Activated CD4-positive, CD25-positive, alpha-beta regulatory T cell treated with anti-CD3 and anti-CD28 coated beads, Interleukin-2, amount 50 U/mL, for 72 hours (primary cell): Measurements from ENCODE around the gene AUTS2.

Experiments used
- DNase-seq: peaks from one replicate; pipeline ENCODE4 v3.0.0; 2021

AUTS2 gene

DNA sequence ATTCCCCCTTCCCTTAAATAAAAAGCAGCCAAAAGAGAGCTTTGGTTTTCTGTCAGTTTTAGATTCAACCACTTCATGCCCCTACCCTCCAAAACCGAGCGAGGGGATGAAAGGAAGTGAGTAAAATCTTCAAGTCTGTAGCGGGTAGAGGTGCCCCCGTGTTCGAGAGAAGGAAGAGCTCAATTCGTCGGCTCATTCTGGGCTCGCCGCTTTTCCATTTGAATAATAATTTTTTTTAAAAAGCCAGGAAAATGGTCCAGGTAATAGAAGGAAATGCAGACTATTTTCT, 1097.5 kb downstream of the AUTS2 start:
- no peak for DNase-seq

DNA sequence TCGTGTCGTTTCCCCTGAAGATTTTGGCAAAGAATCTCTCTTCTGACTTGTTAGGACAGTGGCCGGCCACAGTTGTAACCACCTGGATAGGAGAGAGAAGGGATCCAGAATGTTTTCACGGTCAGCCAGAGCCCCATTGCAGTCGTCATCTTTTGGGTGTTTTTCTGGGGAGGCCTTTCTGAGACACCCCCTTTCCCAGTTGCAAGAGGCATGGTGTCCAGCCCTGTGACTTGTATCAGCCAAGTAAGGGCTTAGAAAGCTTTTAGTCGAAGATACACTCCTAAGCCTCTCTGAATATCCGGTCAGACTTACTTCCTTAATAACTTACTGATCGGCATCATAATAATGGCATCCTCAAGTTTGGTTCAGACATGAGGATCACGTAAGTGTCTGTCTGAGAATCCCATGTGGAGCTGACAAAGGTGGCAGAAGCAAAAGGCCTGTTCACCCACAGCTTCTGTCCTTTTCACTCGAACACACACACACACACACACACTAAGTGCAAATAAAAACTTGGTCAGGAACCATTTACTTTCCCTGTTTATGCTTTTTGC, 1098.0 kb downstream of the AUTS2 start:
- no peak for DNase-seq

- DNase-seq = no peak
These were observed 1100.1 kb downstream of the AUTS2 start for GRCh38 chr7:70698219-70698832.

DNA sequence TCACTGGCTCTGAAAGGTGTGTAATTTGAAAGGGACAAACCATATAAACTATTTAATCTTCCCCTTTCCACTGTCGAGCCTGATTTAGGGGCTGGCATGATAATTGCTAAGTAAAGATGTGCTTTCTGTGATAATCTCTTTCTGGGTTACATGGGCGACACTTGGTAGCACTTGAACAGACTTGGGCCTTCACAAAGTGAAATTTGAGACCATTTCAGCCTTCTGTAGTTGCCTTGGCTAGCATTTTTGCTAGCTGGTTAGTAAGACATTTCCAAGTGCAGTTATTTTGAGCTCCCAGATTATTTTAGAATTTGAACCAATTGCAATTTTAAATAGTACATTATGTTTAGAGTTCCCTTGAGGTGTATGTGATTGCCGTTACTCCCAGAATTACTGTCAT, 1101.0 kb downstream of the AUTS2 start:
- DNase-seq = no peak

DNA sequence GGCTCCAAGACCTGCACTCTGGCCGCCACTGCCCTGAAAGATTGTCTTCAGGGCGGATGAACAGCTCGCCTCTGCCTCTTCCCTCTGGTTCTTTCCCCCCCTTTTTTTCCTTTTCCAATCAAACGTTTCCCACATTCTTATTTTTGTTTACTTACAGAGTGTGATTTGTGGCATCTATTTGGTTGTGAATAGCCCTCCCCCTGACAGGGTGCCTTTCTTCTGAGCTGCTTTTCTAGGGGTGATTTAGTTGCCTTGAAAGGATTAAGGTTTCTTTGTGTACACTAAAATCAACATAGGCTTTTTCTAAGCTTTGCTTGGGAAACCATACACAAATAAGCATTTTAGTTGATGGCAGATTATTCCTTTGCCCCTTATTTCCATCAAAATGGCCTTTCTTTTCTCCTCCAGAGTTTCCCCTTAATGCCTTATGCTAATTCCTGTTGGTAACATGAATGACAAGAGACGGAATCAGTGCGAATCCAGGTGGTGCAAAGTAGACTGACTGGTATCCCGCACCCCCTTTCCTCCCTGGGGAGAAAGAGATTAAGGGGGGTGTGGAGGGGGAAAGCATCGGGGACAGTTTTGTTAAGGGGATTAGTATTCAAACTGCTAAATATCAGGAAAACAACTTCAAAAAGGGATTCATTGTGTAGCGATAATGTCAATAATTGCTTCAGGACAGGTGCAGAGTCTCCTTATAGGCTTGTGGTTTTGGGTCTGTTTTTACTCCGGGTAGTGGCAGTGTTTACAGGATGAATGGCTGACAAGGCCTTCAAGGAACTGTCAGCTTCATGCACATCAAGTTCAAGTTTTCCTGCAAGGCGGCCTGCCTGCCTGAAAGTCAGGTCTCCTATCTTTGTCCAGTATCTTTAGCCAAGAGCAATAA, 1102.0 kb downstream of the AUTS2 start:
- no peak for DNase-seq

- no peak for DNase-seq
These were observed 1102.7 kb downstream of the AUTS2 start for GRCh38 chr7:70700941-70701425.

DNA sequence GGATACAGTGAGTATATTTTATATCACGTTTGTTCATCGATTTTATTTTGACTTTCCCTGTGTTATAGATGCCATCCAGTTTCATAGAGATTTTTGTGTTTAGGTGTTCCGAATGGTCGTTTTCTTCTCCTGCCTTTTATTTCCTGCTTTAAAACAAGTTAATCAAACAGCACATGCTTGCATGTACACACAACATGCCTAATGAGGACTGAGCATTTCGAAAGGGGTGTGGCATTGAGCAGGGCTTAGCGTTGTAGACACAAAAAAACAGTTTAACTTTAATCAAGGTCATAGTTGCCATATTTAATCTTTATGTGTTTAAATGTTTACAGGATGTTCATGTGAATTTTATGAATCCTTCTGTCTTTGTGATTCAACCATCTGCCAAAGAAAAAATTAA, 1103.2 kb downstream of the AUTS2 start:
- no peak for DNase-seq

GRCh38 chr7:70701991-70702390, 1103.7 kb downstream of the AUTS2 start:
- DNase-seq = no peak

- DNase-seq = no peak
These were observed 1105.5 kb downstream of the AUTS2 start for GRCh38 chr7:70703785-70704184.

DNA sequence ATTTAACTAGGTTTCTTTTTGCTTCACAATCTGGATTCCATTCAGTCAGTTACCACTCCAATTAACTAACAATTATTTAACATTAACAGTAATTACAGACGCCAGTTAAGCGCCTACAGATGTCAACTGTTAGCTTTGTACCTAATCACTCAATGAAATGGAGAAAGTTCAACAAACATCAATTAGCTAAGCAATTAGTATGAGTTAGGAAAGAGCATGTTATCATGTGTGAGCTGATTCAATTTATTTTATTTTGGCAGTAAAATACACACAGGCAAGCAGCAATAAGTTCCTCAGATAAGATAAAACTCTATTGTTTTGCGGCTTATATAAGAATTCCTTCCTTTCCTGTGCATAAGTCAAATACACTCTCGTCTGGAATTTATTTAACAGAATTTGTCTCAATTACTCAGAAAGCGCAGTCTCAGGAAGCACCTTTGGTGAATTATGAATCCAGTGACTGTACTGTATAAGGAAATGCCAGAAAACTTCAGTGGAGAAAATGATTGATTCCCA, 1106.6 kb downstream of the AUTS2 start:
- DNase-seq = no peak

GRCh38 chr7:70706204-70706603, 1107.9 kb downstream of the AUTS2 start:
- DNase-seq = no peak

DNA sequence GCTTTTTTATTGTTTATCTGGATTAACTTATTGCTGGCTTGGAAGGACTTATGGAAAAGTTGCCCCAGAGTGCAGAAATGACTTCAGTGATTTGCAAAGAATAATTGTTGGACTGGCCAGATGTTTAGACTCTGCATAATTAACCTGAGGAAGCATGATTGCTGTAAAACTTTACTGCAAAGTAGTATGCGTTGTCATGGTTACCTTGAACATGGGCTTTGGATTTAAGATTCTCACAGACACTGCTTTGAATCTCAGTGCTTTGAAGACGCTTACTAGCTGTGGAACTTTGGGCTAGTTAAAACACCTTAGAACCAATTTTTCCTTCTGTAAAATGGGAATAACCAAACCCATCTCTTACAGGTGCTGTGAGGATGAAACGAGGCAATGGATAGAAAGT, 1108.4 kb downstream of the AUTS2 start:
- no peak for DNase-seq

DNA sequence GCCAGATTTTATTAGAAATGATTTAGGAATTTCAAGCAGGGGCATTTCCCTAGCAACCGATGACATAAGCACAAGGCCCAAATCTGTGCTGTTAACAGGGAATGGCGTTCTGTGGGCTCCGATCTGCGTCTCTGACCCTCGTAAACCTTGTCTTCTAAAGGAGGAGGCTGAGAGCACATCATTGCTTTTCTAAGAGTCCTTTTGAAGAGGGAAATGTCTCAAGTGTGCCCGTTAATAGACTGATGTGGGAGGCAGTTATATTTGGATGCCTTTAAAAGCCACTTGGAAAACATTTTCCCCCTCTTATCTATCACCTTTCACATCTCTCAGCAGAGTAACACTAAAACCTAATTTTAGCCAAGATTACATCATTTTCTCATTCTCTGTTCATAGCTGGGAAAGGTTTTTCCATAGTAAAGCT, 1109.6 kb downstream of the AUTS2 start:
- DNase-seq = no peak

GRCh38 chr7:70710011-70710480, 1111.8 kb downstream of the AUTS2 start:
- DNase-seq = no peak

DNA sequence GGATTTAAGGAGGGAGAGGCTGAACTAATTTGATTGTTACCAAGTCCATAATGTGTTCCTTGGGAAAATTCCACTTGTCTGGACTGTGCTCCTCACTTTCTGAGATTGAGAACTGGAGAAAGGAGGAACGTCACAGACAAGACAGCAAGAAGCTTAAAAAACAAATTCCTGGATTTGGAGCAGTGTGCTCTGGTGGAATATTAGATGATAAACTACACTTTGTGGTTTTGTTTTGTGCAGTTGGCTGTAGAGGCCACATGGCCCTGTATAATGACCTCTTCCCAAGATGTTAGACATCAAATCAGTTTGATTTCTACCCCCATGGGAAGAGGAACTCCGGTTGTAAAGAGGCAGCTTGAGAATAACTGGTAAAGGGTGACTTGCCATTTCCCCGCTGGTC, 1112.4 kb downstream of the AUTS2 start:
- DNase-seq = no peak

- DNase-seq = no peak
These were observed 1113.2 kb downstream of the AUTS2 start for GRCh38 chr7:70711452-70711851.

DNA sequence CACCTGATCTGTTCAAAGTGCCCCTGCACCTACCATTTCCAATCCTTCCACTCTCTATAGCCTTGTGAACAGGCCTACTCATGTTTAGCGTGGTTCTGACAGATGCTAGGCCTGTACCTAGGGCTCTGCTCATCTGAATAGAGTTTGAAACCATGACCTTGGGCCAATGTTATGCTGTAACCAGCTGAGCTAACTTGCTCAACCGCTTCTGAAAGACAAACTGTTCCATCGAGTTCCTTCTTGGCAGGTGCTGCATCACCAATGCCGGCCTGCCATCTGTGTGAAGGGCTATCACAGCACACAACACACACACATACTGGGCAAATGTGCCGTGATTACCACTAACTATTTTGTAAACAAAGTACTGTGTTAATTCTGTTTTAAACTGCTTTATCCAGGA, 1114.7 kb downstream of the AUTS2 start:
- no peak for DNase-seq

GRCh38 chr7:70714506-70715038, 1116.3 kb downstream of the AUTS2 start:
- DNase-seq = no peak

DNA sequence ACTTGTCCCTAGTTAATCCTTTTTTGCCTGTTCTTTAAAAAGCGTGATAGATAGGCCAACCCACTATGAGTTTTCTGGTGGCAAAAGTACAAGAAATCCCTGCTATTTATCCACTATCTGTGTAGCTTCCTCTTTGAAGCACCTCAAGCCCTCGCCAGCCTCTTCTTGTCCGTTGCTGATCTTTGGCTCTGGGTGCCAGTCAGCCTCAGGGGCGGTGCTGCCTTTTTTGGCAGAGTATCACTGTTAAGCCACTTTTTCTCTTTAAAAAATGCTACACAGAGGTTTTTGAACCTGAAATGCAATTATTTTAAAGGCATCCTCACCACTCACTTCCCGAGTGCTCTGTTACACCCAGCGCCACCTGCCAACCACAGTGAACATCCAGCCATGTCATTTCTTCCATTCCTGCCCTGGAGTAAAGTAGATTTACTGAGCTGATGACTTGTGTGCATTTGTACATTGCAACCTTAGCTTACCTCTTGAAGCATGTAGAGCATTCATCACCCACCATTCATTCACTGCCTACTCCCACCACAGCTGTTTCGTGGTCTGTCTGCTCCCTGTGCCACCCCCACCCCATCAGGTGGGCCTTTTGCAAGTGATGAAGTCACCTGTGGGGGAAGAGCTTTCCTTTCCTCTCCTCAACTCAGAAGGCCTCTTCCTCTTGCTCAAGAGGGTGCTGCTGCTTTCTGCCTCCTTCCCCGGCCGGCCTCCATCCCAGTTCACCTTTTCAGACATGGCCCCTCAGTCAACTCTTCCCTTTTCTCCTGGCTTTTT, 1119.5 kb downstream of the AUTS2 start:
- no peak for DNase-seq

DNA sequence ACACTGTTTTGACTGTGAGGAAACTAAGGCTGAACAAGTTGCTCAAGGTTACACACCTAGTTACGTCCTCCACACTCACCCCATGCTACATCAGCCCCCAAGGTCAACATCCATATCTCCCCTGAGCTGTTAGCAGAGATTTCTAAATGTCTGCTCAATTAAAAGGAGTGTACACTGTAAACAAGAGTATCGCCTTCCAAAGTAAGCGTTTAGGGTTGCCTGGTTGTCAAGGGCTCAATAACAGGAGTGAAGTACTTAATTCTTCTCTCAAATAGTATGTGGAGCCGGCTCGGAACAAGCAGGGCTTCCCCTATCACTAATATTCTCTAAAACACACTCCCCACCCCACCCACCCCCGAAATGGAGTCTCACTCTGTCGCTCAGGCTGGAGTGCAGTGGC, 1120.8 kb downstream of the AUTS2 start:
- no peak for DNase-seq

DNA sequence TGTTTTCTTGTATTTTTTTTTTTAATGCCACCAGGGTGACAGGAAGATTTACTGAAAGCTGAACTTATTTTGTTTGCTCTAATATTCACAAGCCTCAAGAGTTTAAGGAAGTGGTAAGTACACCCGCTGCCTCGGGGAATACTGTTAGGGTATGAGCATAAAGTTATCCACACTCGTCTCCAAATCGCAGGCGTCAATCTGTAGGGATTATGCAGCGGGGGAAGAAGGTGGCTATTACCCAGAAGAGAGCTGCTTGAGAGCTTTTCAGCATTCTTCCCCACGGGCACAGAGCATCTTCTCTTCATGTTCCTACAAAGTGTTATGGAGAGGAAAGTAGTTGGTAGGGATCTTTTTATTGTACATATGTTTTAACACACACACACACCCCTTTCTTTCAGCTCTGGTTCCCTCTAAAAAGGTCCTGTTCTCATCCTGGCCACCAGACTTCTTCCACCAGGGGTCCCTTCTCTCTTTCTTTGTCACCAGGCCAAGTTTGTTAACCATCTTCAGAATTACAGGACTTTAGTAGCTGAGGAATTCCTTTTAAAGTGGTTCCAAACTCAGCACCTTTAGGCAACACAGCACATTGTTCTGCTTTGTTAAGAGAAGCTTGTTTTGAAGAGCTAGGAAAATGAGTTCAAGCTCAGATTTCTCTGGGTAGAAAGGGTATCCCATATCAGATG, 1122.1 kb downstream of the AUTS2 start:
- DNase-seq = no peak

DNA sequence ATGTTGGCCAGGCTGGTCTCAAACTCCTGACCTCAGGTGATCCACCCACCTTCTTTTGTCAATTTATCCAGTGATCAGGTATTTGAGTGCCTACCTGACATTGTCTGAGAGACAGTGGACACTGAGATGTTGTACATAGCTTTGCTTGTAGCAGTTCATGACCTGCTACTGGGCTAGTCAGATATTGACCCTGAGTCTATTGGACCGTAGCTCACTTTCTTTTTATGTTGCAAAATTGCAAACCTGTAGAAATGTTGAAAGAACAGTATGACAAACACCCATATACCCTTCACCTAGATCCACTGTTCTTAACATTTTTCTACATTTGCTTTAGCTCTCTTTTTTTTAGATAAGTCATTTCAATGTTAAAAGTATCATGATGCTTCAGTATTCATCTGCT, 1123.2 kb downstream of the AUTS2 start:
- no peak for DNase-seq
